ENCODE measurements around the gene ID1.
"Not testable (repeated sequence)": the region's sequence is repeated elsewhere in the genome, so short reads cannot be mapped to it uniquely, and the experiment has no call there.

Gene ID1

GRCh38 chr20:31637660-31638059, 32.6 kb downstream of the ID1 start, which contains the start of gene COX4I2:
TSS of gene COX4I2 (plus strand) at chr20:31637912. CDS start at chr20:31639018, 1,106 bp downstream.
- DNase-seq (ENCODE audit: low spot score), result no peak

- no peak for DNase-seq (ENCODE audit: low spot score)
These were observed 33.2 kb downstream of the ID1 start for GRCh38 chr20:31638317-31638716.

GRCh38 chr20:31638816-31639215, 33.7 kb downstream of the ID1 start:
- no peak for DNase-seq (ENCODE audit: low spot score)

GRCh38 chr20:31640259-31640658, 35.2 kb downstream of the ID1 start:
- DNase-seq (ENCODE audit: low spot score), result no peak

GRCh38 chr20:31641391-31641790, 36.3 kb downstream of the ID1 start:
- DNase-seq (ENCODE audit: low spot score), result no peak

- no peak for DNase-seq (ENCODE audit: low spot score)
These were observed 37.7 kb downstream of the ID1 start for GRCh38 chr20:31642837-31643236.

GRCh38 chr20:31643522-31643921, 38.4 kb downstream of the ID1 start:
- DNase-seq (ENCODE audit: low spot score), result no peak

GRCh38 chr20:31644701-31645100, 39.6 kb downstream of the ID1 start:
- DNase-seq (ENCODE audit: low spot score), result peak; percentile 12

GRCh38 chr20:31648104-31648503, 43.0 kb downstream of the ID1 start:
- not testable (repeated sequence) for DNase-seq (ENCODE audit: low spot score)

- DNase-seq (ENCODE audit: low spot score), result peak; percentile 51
These were observed 47.9 kb downstream of the ID1 start for GRCh38 chr20:31652917-31653396.

GRCh38 chr20:31653561-31653960, 48.5 kb downstream of the ID1 start:
- DNase-seq (ENCODE audit: low spot score), result no peak

- DNase-seq (ENCODE audit: low spot score), result no peak
These were observed 49.4 kb downstream of the ID1 start for GRCh38 chr20:31654534-31654933.
